Measurements from ENCODE around the gene CLNK. TPM values are rescaled to one million over a fixed set of nuclear protein-coding genes. Genes with fewer than 3 reads are reported as not detected.

CLNK gene
- total and polyA plus RNA-seq, 4 donors, result under 0.01 to 0.01 (median under 0.01) TPM; not detected in 1

GRCh38 chr4:10667701-10668326, 16.8 kb downstream of the CLNK start:
- Histone ChIP-seq H3K27ac (ENCODE audit: low read depth in 1 of 2, low read length in 2 of 2) (no peak overlapping the region), H3K9ac (ENCODE audit: low read depth in 1 of 2, low read length in 2 of 2) (no peak overlapping the region), H3K4me1 (ENCODE audit: control insufficient read depth in 4 of 4, insufficient read depth in 4 of 4, low read length in 3 of 4) (no peaks in the 10 kb centered on the region), H3K9me3 (ENCODE audit: control insufficient read depth in 4 of 4, low read length in 3 of 4) (no peaks in the 10 kb centered on the region), H3K36me3 (ENCODE audit: control insufficient read depth in 4 of 4, insufficient read depth in 3 of 4, low read depth in 1 of 4, low read length in 3 of 4) (no peaks in the 10 kb centered on the region), H3K27me3 (ENCODE audit: control insufficient read depth in 4 of 4, insufficient read depth in 4 of 4, low read length in 3 of 4) (peaks cover 0 to 4% (median 1%) of the 10 kb centered on the region in 4 donors), H3K4me3 (ENCODE audit: low read depth in 1 of 3, low read length in 3 of 3) (no peak overlapping the region)
- no peak for DNase-seq (ENCODE audit: low spot score)
- TF ChIP-seq EGR1 (IDR thresholded peaks at IDR 0.05; ENCODE audit: low read depth in 2 of 2), result no peak
- no peak for TF ChIP-seq REST (IDR thresholded peaks at IDR 0.05)
- TF ChIP-seq TAF1 (conservative IDR thresholded peaks at IDR 0.05), result no peak
- TF ChIP-seq HNF4A (conservative IDR thresholded peaks at IDR 0.05), result no peak
- no peak for TF ChIP-seq NR2F2 (IDR thresholded peaks at IDR 0.05)
- no peak for TF ChIP-seq ZBTB33 (IDR thresholded peaks at IDR 0.05)
- TF ChIP-seq HNF4G (IDR thresholded peaks at IDR 0.05), result no peak
- TF ChIP-seq RAD21 (IDR thresholded peaks at IDR 0.05), result no peak
- no peak for TF ChIP-seq FOXA1 (IDR thresholded peaks at IDR 0.05)
- no peak for TF ChIP-seq GABPA (IDR thresholded peaks at IDR 0.05 in 1 of 2, conservative IDR thresholded peaks at IDR 0.05 in 1 of 2)
- TF ChIP-seq FOXA2 (IDR thresholded peaks at IDR 0.05), result no peak
- no peak for TF ChIP-seq SP1 (IDR thresholded peaks at IDR 0.05)
- TF ChIP-seq JUND (IDR thresholded peaks at IDR 0.05), result no peak
- TF ChIP-seq RXRA (IDR thresholded peaks at IDR 0.05), result no peak
- TF ChIP-seq MAX (IDR thresholded peaks at IDR 0.05), result no peak
- no peak for TF ChIP-seq ATF3 (IDR thresholded peaks at IDR 0.05)
- TF ChIP-seq CTCF (IDR thresholded peaks at IDR 0.05; ENCODE audit: low read depth, low read length, missing input control), result no peak
- 54% methylated on average over 10 of the region's 10 CpGs for WGBS
